Mesenchymal stem cell (in vitro differentiated cells and primary cell): ENCODE results near the gene KLHL22.
"Not testable (repeated sequence)": the region's sequence is repeated elsewhere in the genome, so short reads cannot be mapped to it uniquely, and the experiment has no call there.

ENCODE experiments used
- DNase-seq: peaks from one replicate; pipeline ENCODE4 v3.0.0-alpha.2; 2013
- H2AFZ ChIP-seq: one replicate; pipeline ENCODE4 v1.6.1; 2013; ENCODE audit warnings: low read depth, mild to moderate bottlenecking, control low read depth, inconsistent platforms, low read length, moderate library complexity
- H2AK5ac ChIP-seq: 2 replicates; pipeline ENCODE4 v1.6.1; 2013; ENCODE audit warnings: low read length, moderate library complexity, mild to moderate bottlenecking, inconsistent platforms; ENCODE audit not compliant: severe bottlenecking
- H2BK120ac ChIP-seq: one replicate; pipeline ENCODE4 v1.6.1; 2013; ENCODE audit warnings: low read depth, mild to moderate bottlenecking, inconsistent platforms, low read length, moderate library complexity
- H2BK12ac ChIP-seq, 2 experiments: one replicate each; pipeline ENCODE4 v1.6.1; 2013; ENCODE audit warnings: inconsistent platforms in 2 of 2, low read length in 2 of 2, mild to moderate bottlenecking in 2 of 2, moderate library complexity in 2 of 2, control low read depth in 1 of 2
- H2BK15ac ChIP-seq: one replicate; pipeline ENCODE4 v1.6.1; 2013; ENCODE audit warnings: mild to moderate bottlenecking, low read depth, inconsistent platforms; ENCODE audit not compliant: poor library complexity, severe bottlenecking
- H2BK5ac ChIP-seq: 2 replicates; pipeline ENCODE4 v1.6.1; 2013; ENCODE audit warnings: low read depth, mild to moderate bottlenecking, low read length, control low read depth, inconsistent platforms; ENCODE audit not compliant: poor library complexity, severe bottlenecking
- H3K14ac ChIP-seq, 2 experiments: one replicate each; pipeline ENCODE4 v1.6.1; 2013; ENCODE audit warnings: inconsistent platforms in 2 of 2, low read length in 2 of 2, control low read depth in 1 of 2, mild to moderate bottlenecking in 1 of 2, moderate library complexity in 1 of 2
- H3K18ac ChIP-seq, 2 experiments: one replicate each; pipeline ENCODE4 v1.6.1; 2013; ENCODE audit warnings: inconsistent platforms in 2 of 2, low read length in 2 of 2, control low read depth in 1 of 2, low read depth in 1 of 2, mild to moderate bottlenecking in 1 of 2
- H3K23ac ChIP-seq, 2 experiments: one replicate each; pipeline ENCODE4 v1.6.1; 2013; ENCODE audit warnings: inconsistent platforms in 2 of 2, low read length in 2 of 2, mild to moderate bottlenecking in 2 of 2, moderate library complexity in 2 of 2, control low read depth in 1 of 2
- H3K27ac ChIP-seq: 2 replicates; pipeline ENCODE4 v1.5.1; 2013; ENCODE audit warnings: mild to moderate bottlenecking, moderate library complexity, low read length, control low read depth, inconsistent platforms; ENCODE audit not compliant: poor library complexity, severe bottlenecking
- H3K27me3 ChIP-seq, 2 experiments: 2 replicates each; pipeline versions ENCODE4 v1.6.1 to v1.7.0; 2013; ENCODE audit warnings: low read length in 2 of 2, mild to moderate bottlenecking in 2 of 2, moderate library complexity in 2 of 2, control low read depth in 1 of 2, inconsistent platforms in 1 of 2; ENCODE audit not compliant: control insufficient read depth in 1 of 2, insufficient read depth in 1 of 2
- H3K36me3 ChIP-seq, 2 experiments: 2 replicates each; pipeline versions ENCODE4 v1.6.1 to v1.7.0; 2013; ENCODE audit warnings: low read length in 2 of 2, control low read depth in 1 of 2, inconsistent platforms in 1 of 2, low read depth in 1 of 2, mild to moderate bottlenecking in 1 of 2; ENCODE audit not compliant: insufficient read depth in 2 of 2, control insufficient read depth in 1 of 2
- H3K4ac ChIP-seq, 2 experiments: one replicate each; pipeline ENCODE4 v1.6.1; 2013; ENCODE audit warnings: inconsistent platforms in 2 of 2, low read length in 2 of 2, mild to moderate bottlenecking in 2 of 2, moderate library complexity in 2 of 2, control low read depth in 1 of 2, low read depth in 1 of 2
- H3K4me1 ChIP-seq: 2 replicates; pipeline ENCODE4 v1.6.1; 2013; ENCODE audit warnings: low read depth, low read length, control low read depth; ENCODE audit not compliant: control insufficient read depth, insufficient read depth
- H3K4me2 ChIP-seq: 2 replicates; pipeline ENCODE4 v1.6.1; 2013; ENCODE audit warnings: low read length, mild to moderate bottlenecking, inconsistent platforms; ENCODE audit not compliant: poor library complexity, severe bottlenecking
- H3K4me3 ChIP-seq, 2 experiments: 2 replicates each; pipeline versions ENCODE4 v1.5.1 to v1.7.0; 2013; ENCODE audit warnings: low read length in 2 of 2, mild to moderate bottlenecking in 2 of 2, control low read depth in 1 of 2, low read depth in 1 of 2; ENCODE audit not compliant: insufficient read depth in 1 of 2
- H3K79me1 ChIP-seq: replicated peaks from 2 replicates; pipeline ENCODE4 v1.6.1; 2013; ENCODE audit warnings: mild to moderate bottlenecking, control low read depth, low read length, inconsistent platforms; ENCODE audit not compliant: poor library complexity, severe bottlenecking
- H3K9ac ChIP-seq: 2 replicates; pipeline ENCODE4 v1.7.0; 2013; ENCODE audit warnings: mild to moderate bottlenecking, low read length, moderate library complexity
- H3K9me3 ChIP-seq: 2 replicates; pipeline ENCODE4 v1.7.0; 2013; ENCODE audit warnings: mild to moderate bottlenecking, low read length; ENCODE audit not compliant: control insufficient read depth
- H4K8ac ChIP-seq: one replicate; pipeline ENCODE4 v1.6.1; 2013; ENCODE audit warnings: inconsistent platforms, mild to moderate bottlenecking, low read length, moderate library complexity
- H4K91ac ChIP-seq: one replicate; pipeline ENCODE4 v1.6.1; 2013; ENCODE audit warnings: mild to moderate bottlenecking, low read length, inconsistent platforms
- WGBS: methylation state at CpG from one replicate; pipeline ENCODE4 v1.1.7; 2013; ENCODE audit warnings: mixed read lengths; 5-methylcytosine and 5-hydroxymethylcytosine counted together

Gene KLHL22

GRCh38 chr22:20415699-20416098, 79.9 kb downstream of the KLHL22 start:
- 96% methylated on average over 3 of the region's 3 CpGs for WGBS
- not testable (repeated sequence) for H2BK5ac ChIP-seq, H3K4me3 ChIP-seq, H3K9me3 ChIP-seq, H2BK15ac ChIP-seq, H4K91ac ChIP-seq, H3K4ac ChIP-seq, H2BK120ac ChIP-seq, H3K27me3 ChIP-seq, H3K4me2 ChIP-seq, H3K18ac ChIP-seq, H3K23ac ChIP-seq, H3K27ac ChIP-seq, H3K4me1 ChIP-seq, H3K79me1 ChIP-seq, H3K9ac ChIP-seq, H2AFZ ChIP-seq, H2AK5ac ChIP-seq, H3K14ac ChIP-seq, H4K8ac ChIP-seq, DNase-seq, H3K36me3 ChIP-seq, H2BK12ac ChIP-seq

GRCh38 chr22:20415241-20415640, 80.4 kb downstream of the KLHL22 start:
- H4K91ac ChIP-seq, H3K4ac ChIP-seq, H3K4me2 ChIP-seq, H2AFZ ChIP-seq, H3K14ac ChIP-seq, H3K18ac ChIP-seq, H3K9ac ChIP-seq, H3K36me3 ChIP-seq, H3K27me3 ChIP-seq, H2BK12ac ChIP-seq, H3K27ac ChIP-seq, H2BK15ac ChIP-seq, H3K4me3 ChIP-seq, H2BK5ac ChIP-seq, H2AK5ac ChIP-seq, H3K4me1 ChIP-seq, H3K23ac ChIP-seq, H3K79me1 ChIP-seq, DNase-seq, H2BK120ac ChIP-seq, H3K9me3 ChIP-seq, H4K8ac ChIP-seq: not testable (repeated sequence)
- WGBS = 90% methylated on average over 2 of the region's 3 CpGs

- Histone ChIP-seq H3K27me3 (peaks cover 5 to 6% of the 10 kb centered on the region in 2 experiments), H3K4ac (no peak overlapping the region), H3K4me3 (no peak overlapping the region), H4K8ac (no peak overlapping the region), H3K14ac (no peak overlapping the region), H3K9ac (no peak overlapping the region), H2AFZ (no peak overlapping the region), H3K27ac (no peak overlapping the region), H3K18ac (no peak overlapping the region), H4K91ac (no peak overlapping the region), H2BK12ac (no peak overlapping the region), H3K79me1 (no peaks in the 10 kb centered on the region), H3K4me1 (peaks cover 8% of the 10 kb centered on the region), H2AK5ac (no peak overlapping the region), H2BK5ac (no peak overlapping the region), H3K36me3 (no peaks in the 10 kb centered on the region), H3K9me3 (no peaks in the 10 kb centered on the region), H2BK15ac (no peak overlapping the region), H3K23ac (no peak overlapping the region), H2BK120ac (no peak overlapping the region), H3K4me2 (no peak overlapping the region)
- 47% methylated on average over 2 of the region's 3 CpGs for WGBS
- DNase-seq = no peak
Observed at GRCh38 chr22:20414450-20414849, 81.1 kb downstream of the KLHL22 start.

- no peaks in the 10 kb centered on the region for H3K36me3 ChIP-seq
- H3K4me1 ChIP-seq = peaks cover 9% of the 10 kb centered on the region
- no peak overlapping the region for H3K9ac ChIP-seq
- H2AFZ ChIP-seq = no peak overlapping the region
- H3K9me3 ChIP-seq = no peaks in the 10 kb centered on the region
- H3K27me3 ChIP-seq = peaks cover 5 to 6% of the 10 kb centered on the region in 2 experiments
- H2BK120ac ChIP-seq = no peak overlapping the region
- 92% methylated on average over 5 of the region's 5 CpGs for WGBS
- no peak overlapping the region for H3K27ac ChIP-seq
- no peak overlapping the region for H4K91ac ChIP-seq
- no peak overlapping the region for H2BK15ac ChIP-seq
- no peak overlapping the region for H3K4me2 ChIP-seq
- H2AK5ac ChIP-seq = no peak overlapping the region
- no peaks in the 10 kb centered on the region for H3K79me1 ChIP-seq
- no peak for DNase-seq
- H4K8ac ChIP-seq = no peak overlapping the region
- no peak overlapping the region for H3K4me3 ChIP-seq
- no peak overlapping the region for H3K18ac ChIP-seq
- H3K14ac ChIP-seq = no peak overlapping the region
- H3K23ac ChIP-seq = no peak overlapping the region
- no peak overlapping the region for H2BK5ac ChIP-seq
- H3K4ac ChIP-seq = no peak overlapping the region
- no peak overlapping the region for H2BK12ac ChIP-seq
Observed at GRCh38 chr22:20414059-20414440, 81.5 kb downstream of the KLHL22 start.
